Gastrocnemius medialis (tissue), 4 donors: Measurements from ENCODE around the gene FOXD4L1.
"Not testable (repeated sequence)": the region's sequence is repeated elsewhere in the genome, so short reads cannot be mapped to it uniquely, and the experiment has no call there.

Source experiments
- CTCF ChIP-seq, 5 experiments: fragments of 450-650 bp in 3 of 5; fragments of 200-600 bp in 2 of 5; sonication (generic) in 2 of 5; IDR thresholded peaks in 4 of 5; conservative IDR thresholded peaks in 1 of 5; 1 replicate in 4 of 5; 2 replicates in 1 of 5; pipeline ENCODE4 v1.5.1; 2016 to 2019; ENCODE audit warnings: antibody characterized with exemption in 5 of 5, mild to moderate bottlenecking in 3 of 5, moderate library complexity in 3 of 5
- POLR2A ChIP-seq, 2 donors: fragments of 450-650 bp; IDR thresholded peaks; one replicate each; pipeline ENCODE4 v1.6.1; 2017; ENCODE audit warnings: antibody characterized with exemption in 2 of 2, mild to moderate bottlenecking in 2 of 2, moderate library complexity in 2 of 2

DNA sequence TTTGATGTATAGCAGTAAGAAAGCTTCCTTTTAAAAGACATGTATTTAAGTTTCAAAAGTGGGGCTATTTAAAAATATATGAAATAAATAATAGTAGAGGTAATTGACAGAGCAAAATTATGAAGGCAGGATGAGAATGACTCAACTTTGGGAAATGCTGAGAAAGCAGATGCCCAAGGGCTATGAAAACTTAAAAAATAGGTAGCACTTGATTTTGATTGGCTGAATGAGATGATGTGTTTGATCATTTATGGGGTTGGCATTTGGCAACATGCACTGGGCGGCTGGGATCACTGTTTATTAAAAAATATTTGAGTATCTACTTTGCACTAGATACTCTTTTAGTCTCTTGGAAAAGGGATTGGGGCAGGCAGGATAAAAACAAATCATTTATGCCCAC is 26.5 kb downstream of the FOXD4L1 start:
- not testable (repeated sequence) for TF ChIP-seq POLR2A (IDR thresholded peaks at IDR 0.05); CTCF (IDR thresholded peaks at IDR 0.05 in 4 of 5, conservative IDR thresholded peaks at IDR 0.05 in 1 of 5)
